GM19240 (cell line): Measurements from ENCODE around the gene TEX53.

Experiments
- DNase-seq: peaks from one replicate; pipeline ENCODE4 v3.0.0; 2011; ENCODE audit warnings: low spot score; ENCODE audit not compliant: insufficient read length

The TEX53 gene

GRCh38 chr9:114641967-114642366 is 15.6 kb downstream of the TEX53 start:
- no peak for DNase-seq

- no peak for DNase-seq
Observed at GRCh38 chr9:114638404-114638803, 19.2 kb downstream of the TEX53 start.

- no peak for DNase-seq
Observed at GRCh38 chr9:114634387-114634786, 23.2 kb downstream of the TEX53 start.

GRCh38 chr9:114633438-114634089 is 24.0 kb downstream of the TEX53 start:
- no peak for DNase-seq

GRCh38 chr9:114631166-114631565 is 26.4 kb downstream of the TEX53 start:
- no peak for DNase-seq

GRCh38 chr9:114629563-114630090 is 28.0 kb downstream of the TEX53 start:
- DNase-seq, result no peak

GRCh38 chr9:114627553-114627952 is 30.1 kb downstream of the TEX53 start:
- no peak for DNase-seq

GRCh38 chr9:114626415-114627020 is 31.1 kb downstream of the TEX53 start:
- no peak for DNase-seq

GRCh38 chr9:114624677-114625076 is 32.9 kb downstream of the TEX53 start:
- DNase-seq, result no peak

GRCh38 chr9:114621975-114622609 is 35.5 kb downstream of the TEX53 start:
- DNase-seq, result no peak

GRCh38 chr9:114621561-114621960 is 36.0 kb downstream of the TEX53 start:
- DNase-seq, result no peak

GRCh38 chr9:114619191-114619761 is 38.3 kb downstream of the TEX53 start:
- DNase-seq, result no peak

- DNase-seq, result no peak
Observed at GRCh38 chr9:114616684-114617520, 40.7 kb downstream of the TEX53 start.

- no peak for DNase-seq
Observed at GRCh38 chr9:114614373-114614772, 43.2 kb downstream of the TEX53 start.

GRCh38 chr9:114613919-114614318 is 43.7 kb downstream of the TEX53 start:
- DNase-seq, result no peak

- no peak for DNase-seq
Observed at GRCh38 chr9:114613087-114613486, 44.5 kb downstream of the TEX53 start.

GRCh38 chr9:114612272-114612923 is 45.2 kb downstream of the TEX53 start:
- DNase-seq, result no peak

GRCh38 chr9:114611516-114612271 is 45.9 kb downstream of the TEX53 start:
- no peak for DNase-seq

- no peak for DNase-seq
Observed at GRCh38 chr9:114608525-114608796, 49.1 kb downstream of the TEX53 start.
